ENCODE measurements around the gene SYNJ2.

The SYNJ2 gene

DNA sequence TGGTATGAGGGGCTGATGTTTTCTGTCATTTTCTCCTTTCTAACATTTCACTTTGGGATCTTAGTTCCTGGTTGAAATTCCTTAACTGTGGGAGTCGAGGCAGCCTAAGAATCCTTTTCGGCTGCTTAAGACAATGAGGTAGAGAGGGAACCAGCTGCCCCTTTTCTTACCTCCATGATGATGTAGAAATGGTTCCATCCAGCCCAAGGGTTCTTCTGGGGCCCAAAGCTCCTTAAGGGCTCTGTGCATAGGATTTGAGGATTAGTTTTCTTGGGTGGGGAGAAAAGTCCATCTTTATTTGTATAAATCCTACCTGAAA, 33.5 kb downstream of the SYNJ2 start:
- no peak for DNase-seq

DNA sequence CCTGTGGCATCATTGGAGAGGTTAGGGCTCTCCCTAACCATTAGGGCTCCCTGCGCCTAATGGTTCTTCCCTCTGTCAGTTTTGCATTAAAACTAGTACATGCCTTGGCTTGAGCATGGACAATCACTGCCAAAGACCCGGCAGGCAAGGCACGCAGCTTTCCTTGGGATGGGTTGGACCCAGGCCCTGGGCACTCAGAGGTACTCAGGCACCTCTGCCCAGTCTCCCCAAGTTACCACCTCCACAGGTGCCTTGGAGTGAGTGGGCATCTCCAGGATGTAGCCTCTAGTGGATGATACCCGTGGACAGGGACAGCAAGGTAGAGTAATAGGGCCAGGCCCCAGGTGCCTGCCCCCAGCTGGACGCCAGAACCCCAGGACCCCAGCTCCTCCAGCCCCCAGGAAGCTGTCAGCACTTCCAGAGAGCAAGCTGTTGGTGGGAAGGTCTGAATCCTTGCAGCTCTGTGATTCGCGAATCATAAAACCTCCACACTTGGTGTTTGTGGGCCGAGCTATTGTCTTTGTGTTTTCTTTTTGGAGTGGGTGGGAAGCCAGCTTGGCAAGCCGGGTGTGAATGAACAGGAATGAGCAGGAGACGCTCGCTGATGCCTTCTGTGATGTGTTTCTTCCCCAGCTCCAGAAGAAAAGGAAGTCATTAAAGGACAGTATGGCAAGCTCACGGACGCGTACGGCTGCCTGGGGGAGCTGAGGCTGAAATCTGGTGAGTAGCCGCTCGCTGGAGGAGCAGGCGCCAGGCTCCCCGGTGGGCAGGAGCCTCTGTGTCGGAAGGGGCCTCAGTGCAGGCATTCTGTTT, 35.1 kb downstream of the SYNJ2 start:
- DNase-seq = no peak

DNA sequence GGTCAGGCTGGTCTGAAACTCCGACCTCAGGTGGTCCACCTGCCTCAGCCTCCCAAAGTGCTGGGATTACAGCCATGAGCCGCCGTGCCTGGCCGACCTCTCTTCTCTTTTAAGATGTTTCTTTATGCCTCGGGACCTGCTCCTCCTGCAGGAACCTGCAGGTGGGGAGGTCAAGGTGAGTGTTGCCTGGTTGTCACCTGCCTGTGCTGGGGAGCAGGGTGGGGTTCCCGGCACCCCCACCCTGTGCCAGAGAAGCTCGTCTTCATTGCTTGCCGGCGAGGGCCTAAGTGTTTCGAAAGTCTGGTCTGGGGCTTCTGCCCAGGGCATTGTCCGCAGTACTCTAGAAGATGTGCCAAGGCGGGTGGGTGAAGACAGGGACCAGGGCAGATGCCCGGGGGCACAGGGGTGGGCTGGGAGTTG, 36.0 kb downstream of the SYNJ2 start:
- DNase-seq = no peak

DNA sequence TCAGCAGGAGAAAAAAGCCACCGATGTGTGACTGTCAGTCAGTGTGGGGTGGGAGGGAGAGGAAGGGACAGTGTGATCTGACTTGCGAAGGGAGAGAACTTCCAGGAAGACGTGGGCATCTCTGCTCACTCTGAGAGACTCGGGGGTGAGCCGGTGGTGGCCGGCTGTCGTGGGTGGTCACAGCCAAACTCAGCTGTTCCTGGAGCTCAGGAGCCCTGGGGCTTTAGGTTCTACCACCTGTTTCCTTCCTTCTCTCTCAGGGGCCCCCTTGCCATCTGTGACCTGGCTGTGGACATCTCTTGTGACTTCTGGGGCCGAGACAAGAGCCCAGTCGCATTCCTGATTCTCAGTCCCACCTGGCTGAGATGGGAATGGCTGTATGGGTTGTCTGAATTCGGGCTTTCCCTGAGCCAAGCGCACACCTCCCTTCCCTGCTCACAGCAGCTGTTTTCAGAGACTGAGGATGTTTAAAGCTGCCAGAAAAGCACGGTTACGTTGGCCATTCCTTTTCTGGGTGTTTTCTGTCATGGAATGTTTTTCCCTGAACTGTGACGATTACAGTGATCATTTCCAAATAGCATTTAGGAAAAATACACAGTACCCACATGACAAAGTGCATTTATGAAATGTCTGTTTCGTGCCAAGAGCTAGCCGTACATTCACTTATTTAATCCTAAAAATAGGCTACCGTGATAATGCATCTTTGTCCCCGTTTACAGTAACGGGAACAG, 36.5 kb downstream of the SYNJ2 start:
- no peak for DNase-seq

DNA sequence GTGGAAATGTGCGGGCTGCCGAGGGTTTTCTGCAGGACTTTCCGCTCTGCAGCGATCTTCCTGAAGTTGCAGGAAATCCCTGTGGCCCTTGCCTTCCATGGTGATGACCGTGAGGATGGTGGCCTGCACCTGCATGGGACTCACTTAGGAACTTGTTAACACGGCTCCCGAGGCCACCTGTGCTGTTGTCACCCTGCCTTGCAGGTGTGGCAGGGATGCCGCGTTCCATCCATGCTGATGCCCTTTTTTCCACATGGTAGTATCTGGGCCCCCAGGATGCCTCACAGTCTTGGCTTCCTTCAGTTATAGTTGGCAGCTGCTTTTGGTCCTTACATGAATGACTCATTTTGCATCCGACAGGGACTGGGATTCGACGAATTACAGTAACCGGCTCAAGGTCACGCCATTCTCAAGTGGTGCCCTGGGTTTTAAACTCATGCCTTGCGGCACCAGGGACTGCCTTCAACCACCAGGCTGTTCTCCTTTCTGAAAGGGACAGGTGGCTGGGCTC, 37.2 kb downstream of the SYNJ2 start:
- DNase-seq = no peak

DNA sequence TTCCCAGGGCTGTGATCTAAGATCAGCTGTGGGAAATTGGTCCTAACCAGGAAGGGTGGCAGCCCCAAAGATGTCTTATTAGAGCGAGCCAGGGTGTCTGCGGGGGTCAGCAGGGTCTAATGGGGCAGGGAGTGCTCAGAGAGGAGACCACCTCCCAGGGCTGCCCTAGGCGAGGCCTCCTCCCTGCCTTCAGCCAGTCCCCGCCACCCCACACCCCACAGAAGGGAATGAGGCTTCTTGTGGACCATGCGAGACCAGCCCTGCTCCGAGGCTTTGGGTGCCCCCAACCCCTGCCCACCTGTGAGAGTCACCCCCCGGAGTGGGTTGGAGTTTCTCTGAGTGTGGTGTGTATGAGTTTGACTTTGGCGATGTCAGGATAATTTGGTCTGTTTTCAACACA, 37.8 kb downstream of the SYNJ2 start:
- no peak for DNase-seq

DNA sequence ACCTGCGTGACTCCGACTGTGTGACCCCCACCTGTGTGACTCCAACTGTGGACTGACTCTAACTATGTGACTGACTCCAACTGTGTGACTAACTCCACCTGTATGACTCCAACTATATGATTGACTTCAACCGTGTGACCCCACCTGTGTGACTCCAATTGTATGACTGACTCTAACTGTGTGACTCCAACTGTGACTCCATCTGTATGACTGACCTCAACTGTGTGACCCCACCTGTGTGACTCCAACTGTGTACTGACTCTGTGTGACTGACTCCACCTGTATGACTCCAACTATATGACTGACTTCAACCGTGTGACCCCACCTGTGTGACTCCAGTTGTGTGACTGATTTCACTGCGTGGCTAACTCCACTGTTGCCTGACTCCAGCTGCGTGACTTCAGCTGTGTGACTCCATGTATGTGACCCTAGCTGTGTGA, 38.6 kb downstream of the SYNJ2 start:
- no peak for DNase-seq

DNA sequence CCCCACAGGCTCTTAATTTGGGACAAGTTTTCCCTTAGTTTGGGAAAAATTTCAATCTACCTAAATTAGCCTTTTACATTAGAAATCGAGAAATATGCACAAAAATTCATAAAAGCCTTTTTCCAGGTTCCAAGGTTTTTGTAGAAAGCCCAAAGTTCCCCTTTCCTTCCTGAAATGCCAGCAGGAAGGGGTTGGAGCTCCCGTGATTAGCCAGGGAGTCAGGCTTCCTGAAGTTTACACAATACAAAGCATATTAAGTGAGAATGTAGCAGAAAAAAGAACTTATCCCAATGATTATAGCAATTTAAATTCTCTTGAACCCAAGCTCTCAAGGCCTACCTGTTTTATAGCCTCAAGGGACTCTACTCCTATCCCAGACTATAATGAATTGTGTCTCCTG, 39.1 kb downstream of the SYNJ2 start:
- DNase-seq = no peak

DNA sequence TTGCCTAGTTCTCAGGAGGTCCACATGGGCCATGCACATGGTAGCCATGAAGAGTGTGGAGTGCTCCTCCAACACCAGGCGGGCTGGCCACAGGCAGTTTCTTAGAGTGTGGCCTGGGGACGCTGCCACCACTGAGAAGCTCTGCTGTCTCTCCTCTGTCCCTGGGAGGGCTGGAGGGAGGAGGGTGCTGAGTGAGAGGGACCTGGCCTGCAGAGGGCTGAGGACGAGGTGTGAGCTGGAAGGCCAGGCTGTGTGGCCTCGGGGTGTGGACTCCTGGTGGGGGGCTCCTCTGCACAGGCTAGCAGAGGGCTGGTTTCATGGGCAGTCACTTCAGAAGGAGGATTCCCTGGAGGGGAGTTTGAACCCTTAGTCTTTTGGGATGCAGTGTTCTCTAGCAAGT, 39.7 kb downstream of the SYNJ2 start:
- DNase-seq = no peak

DNA sequence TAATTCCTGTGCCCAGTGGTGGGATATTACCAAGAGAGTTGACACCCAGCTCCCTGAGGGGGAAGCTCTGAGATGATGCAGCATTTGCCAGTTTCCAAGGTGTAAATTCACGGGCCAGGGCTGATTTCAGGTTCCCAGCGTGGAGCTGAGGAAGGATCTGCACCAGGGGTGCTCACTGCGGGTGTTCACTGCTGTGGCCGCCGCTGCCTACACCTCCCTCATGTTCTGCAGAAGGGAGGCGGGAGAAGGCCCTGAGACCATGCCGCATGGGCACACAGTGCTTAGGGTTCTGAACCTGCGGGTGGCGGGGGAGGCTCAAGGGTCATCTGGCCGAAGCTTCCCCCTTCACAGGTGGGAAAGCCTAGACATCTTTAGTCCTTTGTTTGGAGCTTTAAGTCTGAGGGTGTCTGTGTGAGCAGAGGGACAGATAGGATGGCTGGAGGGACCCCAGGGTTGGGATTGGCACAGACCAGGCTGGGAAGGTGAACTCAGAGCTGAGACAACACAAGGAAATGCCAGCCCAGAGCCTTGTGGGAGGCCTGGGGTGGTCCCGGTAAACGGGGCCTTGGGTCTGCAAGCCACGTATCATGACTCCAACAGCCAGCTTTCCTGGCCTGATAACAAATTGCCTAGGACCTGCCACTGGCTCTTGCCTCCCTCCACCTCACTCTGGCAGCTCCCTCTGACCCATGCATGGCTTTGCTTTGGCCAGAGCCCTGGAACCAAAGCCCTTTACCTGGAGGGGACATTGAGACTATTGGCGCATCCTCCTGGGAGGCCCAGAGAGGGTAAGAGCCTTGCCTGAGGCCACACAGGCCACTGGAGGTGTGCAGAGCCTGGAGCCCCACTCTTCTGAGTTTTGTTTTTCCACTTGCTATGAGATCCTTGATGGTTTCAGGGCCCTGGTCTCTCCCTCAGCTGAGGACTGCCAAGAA, 40.4 kb downstream of the SYNJ2 start:
- no peak for DNase-seq

DNA sequence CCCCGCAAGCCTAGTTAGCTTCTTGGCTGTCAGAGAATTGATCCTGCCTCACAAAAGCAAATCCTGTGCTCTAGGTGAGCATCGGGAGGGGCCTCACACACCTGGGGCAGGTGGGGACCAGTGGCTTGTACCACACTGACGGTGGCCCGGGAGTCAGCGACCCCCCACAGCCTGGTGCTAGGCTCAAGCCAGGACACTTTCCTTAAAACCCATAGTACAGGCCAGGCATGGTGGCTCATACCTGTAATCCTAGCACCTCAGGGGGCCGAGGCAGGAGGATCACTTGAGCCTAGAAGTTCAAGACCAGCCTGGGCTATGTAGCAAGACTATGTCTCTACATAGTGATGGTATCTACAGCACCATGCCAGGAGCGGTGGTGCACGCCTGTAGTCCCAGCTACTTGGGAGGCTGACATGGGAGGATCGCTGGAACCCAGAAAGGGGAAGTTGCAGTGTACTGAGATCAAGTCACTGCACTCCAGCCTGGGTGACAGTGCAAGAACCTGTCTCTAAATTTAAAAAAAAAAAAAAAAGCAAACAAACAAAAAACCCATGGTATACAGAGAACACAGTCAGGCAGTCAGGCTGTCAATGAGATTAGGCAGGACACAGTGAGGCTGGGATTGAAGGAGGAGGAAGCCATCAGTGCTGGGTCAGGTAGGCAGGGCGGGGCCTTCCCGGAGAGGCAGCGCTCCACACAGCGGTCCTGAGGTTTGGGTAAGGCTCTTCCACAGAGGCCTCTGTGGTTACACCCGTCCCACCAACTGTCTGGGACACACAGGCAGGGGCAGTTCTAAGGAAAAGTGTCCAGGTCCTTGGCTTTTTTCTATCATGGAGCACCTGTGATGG, 41.3 kb downstream of the SYNJ2 start:
- no peak for DNase-seq

DNA sequence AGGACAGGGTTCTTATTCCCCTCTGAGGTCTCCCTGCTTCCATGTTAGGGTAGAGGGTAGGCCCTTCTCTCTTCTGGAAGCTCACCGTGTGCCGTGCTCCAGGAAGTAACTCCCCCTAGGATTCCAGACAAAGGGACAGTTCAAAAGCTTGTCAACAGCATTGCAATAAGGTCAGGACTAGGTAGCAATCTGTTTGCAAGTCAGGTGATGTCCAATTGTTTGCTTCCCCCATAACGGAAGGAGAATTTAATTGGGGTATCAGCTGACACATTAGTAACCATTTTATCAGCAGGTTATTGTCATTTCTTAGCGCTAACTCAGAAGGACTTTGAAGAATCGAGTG, 41.9 kb downstream of the SYNJ2 start:
- no peak for DNase-seq

DNA sequence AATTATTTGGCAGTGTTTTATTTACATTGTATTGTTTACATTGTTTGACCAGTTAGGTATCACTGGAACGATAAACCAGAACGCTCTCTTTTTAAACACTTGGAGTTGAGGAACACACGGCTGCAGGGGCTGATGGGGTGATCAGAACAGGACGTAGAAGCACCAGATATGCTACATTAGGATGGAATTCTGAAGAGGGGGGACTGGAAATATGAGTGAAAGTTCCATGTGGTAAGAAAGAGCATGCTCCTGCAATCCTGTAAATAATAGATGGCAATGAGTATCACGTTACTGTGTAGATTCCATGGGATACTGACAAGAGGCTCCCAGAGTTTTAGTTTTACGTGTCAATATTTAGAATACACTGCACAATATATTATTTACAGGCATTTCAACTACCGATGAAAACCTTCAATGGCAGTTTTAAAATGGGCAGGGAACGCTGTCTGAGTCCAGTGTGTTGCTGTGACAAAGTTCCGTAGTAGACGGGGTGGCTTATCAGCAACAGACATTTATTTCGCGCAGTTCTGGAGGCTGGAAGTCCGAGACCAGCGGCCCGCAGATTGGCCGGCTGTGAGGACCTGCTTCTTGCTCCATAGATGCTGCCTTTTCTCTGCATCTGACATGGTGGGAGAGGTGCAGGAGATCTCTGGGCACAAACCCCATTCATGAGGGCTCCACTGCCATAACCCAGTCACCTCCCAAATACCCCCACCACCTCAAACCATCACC, 43.1 kb downstream of the SYNJ2 start:
- DNase-seq = no peak

DNA sequence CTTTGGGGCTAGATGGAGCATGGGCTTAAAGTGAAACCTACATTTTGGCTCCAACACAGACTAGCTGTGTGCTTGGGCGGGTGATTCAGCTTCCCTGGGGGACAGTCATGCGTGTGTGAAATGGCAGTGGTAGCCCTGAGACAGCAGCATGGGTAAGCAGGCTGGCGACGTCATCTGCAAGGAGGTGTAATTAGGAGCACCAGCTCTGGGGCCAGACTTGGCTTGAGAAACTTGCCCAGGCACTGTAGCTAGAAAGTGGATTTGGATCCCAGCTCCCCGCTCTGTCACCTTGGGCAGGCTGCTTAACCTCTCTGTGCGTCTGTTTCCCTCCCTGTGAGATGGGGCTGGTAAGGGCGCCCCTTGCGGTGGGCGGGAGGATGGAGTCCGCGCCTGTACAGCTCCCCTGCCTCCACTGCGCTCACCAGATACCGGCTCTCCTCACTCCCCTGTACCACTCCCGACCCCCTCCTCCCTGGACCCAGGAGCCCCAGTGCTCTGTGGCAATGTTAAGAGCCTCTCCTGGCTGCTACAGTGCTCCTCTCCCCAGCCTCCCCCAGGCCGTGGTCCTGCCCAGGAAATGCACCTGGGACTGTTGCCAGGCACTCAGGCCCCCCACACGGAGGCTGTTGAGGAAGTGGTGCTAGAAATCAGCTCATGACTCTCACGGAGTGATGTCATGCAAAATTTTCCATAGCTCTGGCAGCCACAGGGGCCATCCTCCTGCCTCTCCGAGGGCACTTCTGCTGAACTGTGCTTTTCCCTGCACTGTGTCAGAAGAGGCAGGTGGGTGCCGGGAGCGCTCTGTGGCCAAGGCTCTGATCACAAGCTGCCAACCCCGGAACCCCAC, 44.6 kb downstream of the SYNJ2 start:
- no peak for DNase-seq

DNA sequence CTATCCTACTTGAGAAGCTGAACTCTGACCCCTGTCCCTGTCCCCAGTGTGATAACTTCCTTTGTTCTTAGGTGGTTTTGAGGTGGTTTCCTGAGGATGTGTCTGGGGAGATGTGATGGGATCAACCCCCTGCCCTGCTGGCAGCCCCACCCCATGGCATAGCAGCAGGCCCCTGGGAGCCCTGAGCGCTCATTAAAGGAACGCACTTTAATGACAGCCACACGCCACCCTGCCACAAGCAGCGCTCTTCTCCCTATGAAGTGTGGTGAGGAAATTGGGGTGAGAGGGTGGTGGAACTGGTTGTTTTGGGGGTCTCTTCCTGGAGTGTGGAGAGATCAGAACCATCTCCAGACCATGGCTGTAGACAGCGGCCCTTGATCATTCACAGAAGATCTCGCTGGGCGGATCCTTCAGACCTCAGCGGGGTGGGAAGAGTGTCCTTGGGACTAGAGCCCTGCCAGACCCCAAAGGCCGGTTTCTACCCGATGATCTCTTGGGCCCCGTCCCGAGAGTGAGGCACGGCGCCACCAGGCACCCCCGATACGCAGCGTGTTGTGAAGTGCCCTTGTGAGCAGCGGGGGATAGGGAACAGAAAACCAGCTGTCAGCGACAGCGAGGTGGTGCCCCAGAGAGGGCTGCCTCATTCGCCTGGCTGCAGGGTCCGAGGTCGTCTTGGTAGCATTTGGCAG, 45.4 kb downstream of the SYNJ2 start:
- no peak for DNase-seq

DNA sequence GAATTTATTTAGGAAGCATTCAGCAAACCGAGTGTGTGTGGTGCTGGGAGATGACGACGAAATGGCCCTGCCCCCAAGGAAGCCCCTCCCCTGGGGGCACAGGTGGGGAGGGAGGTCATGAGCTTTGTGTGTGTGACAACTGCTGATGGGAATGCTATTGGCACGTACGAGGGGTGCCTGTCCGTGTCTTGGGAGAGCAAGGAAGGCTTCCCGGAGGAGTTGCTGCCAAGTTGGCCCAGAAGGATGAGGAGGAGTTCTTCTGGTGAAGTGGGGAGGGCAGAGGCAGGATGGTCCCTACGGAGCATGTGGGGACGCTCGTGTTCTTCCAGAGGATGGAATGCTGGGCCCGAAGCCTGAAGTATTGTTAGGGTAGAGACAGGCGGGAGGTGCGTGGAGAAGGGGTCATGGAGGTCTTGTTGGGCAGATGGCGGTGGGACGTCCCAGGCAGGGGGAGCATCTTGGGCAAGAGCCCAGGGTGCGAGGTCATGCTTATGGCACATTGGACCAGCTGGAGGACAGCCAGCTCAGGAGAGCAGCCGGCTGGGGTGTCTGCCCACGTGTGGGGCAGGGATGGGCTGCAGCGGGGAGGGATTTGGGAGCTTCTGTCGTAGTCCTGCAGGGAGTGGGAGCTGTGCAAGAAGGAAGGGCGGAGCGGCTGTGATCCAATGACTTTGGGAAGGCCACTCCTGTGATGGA, 46.1 kb downstream of the SYNJ2 start:
- DNase-seq = no peak

DNA sequence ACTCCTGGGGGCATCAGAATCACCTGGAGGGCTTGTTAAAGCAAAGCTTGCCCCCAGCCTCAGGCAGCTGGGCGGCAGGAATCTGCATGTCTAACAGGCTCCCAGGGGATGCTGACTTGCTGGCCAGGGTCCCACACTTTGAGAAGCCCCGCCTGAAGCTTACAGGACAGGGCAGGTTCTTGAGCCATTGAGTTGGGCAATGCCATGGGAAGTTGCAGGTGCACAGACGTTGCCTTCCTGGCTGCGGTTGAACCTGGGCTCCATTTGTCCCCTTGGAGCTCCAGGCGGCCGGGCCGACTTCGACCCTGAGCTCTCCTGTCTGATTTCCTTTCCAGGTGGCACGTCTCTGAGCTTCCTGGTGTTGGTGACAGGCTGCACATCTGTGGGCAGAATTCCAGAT, 46.8 kb downstream of the SYNJ2 start:
- DNase-seq = no peak

DNA sequence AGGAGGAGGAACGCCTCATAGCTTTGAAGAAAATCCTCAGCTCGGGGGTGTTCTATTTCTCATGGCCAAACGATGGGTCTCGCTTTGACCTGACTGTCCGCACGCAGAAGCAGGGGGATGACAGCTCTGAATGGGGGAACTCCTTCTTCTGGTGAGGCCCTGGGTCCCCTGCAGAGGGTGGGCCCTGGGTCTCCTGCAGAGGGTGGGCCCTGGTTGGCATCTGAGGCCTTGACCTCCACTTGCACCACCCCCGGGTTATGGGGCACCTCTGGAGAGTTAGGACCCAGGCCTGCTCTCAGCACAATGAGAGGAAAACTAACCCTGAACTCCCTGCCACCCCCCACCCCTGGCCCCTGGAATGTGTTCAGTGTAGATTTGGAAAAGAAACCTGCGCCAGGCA, 47.2 kb downstream of the SYNJ2 start:
- DNase-seq = no peak

DNA sequence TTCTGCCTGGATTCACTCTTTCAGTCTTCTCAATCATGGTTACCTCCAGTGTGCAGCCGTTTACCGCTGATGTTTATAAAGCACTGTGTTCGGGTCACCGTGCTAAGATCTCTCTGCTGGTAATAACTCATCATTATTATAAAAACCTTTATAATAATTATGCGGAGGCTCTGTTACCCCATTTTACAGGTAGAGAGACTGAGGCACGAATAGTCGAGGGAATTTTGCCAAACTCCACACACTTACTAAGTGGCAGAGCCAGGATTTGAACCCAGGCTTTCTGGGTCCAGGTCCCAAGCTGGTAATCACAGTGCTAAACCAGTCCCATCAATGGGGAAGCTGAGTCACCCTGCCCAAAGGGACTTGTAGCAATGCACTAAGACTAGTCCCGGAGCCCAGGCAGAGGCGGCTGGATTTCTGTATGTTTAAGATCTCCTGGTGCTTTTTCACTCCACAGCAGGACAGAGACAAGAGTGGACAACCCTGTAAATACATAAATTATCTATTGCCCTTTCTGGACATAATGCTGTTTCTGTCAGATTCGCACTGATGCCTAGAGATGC, 48.1 kb downstream of the SYNJ2 start:
- no peak for DNase-seq

Data from NCI-H524 treated with DMSO at 0.1 percent for 48 hours (cell line).